Sigmoid colon (tissue), 4 donors: ENCODE data around the gene PHF11.
"Not testable (repeated sequence)": the region's sequence is repeated elsewhere in the genome, so short reads cannot be mapped to it uniquely, and the experiment has no call there.

Experiments
- EP300 ChIP-seq, 4 donors: sonication (generic); formaldehyde crosslinking; IDR thresholded peaks; one replicate each; pipeline ENCODE4 v1.6.1; 2017; ENCODE audit warnings: antibody characterized with exemption in 4 of 4
- POLR2A ChIP-seq, 2 donors: fragments of 450-650 bp; IDR thresholded peaks; one replicate each; pipeline ENCODE4 v1.6.1; 2016; ENCODE audit warnings: antibody characterized with exemption in 2 of 2, mild to moderate bottlenecking in 2 of 2, moderate library complexity in 2 of 2
- TF ChIP-seq, protein P1 (sequence below), 4 experiments: fragments of 450-650 bp in 3 of 4; fragments of 200-600 bp in 1 of 4; IDR thresholded peaks; one replicate each; pipeline ENCODE4 v1.5.1; 2016 to 2019; ENCODE audit warnings: antibody characterized with exemption in 4 of 4, mild to moderate bottlenecking in 3 of 4, moderate library complexity in 2 of 4

DNA sequence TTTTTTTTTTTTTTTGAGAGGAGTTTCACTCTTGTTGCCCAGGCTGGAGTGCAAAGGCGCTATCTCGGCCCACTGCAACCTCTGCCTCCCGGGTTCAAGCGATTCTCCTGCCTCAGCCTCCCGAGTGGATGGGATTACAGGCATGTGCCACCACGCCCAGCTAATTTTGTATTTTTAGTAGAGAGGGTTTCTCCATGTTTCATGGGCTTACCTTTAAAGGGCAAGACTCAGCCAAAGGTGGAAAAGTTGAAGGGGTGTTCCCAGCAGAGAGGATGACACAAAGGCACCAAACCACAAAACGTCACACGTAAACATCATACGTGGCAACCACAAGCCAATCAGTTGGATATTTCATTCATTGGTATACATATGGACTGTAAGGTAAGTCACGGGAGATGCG is 1.1 kb downstream of the PHF11 start:
- not testable (repeated sequence) for TF ChIP-seq EP300, POLR2A (IDR thresholded peaks at IDR 0.05)
- TF ChIP-seq, protein P1, sequence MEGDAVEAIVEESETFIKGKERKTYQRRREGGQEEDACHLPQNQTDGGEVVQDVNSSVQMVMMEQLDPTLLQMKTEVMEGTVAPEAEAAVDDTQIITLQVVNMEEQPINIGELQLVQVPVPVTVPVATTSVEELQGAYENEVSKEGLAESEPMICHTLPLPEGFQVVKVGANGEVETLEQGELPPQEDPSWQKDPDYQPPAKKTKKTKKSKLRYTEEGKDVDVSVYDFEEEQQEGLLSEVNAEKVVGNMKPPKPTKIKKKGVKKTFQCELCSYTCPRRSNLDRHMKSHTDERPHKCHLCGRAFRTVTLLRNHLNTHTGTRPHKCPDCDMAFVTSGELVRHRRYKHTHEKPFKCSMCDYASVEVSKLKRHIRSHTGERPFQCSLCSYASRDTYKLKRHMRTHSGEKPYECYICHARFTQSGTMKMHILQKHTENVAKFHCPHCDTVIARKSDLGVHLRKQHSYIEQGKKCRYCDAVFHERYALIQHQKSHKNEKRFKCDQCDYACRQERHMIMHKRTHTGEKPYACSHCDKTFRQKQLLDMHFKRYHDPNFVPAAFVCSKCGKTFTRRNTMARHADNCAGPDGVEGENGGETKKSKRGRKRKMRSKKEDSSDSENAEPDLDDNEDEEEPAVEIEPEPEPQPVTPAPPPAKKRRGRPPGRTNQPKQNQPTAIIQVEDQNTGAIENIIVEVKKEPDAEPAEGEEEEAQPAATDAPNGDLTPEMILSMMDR (IDR thresholded peaks at IDR 0.05) = not testable (repeated sequence)
